Renal cortical epithelial cell (primary cell): ENCODE data around the gene ZNF581. TPM values are rescaled to one million over a fixed set of nuclear protein-coding genes. Genes with fewer than 3 reads are reported as not detected.

Source experiments
- DNase-seq: peaks from one replicate; pipeline ENCODE4 v3.0.0-alpha.2; 2011; ENCODE audit warnings: low read depth
- total RNA-seq: library from RNA; depleted of rRNA; stranded (reverse); fragments of >200 nt; gene quantifications from 2 replicates; pipeline ENCODE4 v1.2.3, GENCODE V29; 2014

ZNF581 gene
- total RNA-seq, 1 donor from 2014 or later: 17.3 TPM

GRCh38 chr19:55666343-55667005 lies 23.0 kb downstream of the ZNF581 start:
- no peak for DNase-seq

DNA sequence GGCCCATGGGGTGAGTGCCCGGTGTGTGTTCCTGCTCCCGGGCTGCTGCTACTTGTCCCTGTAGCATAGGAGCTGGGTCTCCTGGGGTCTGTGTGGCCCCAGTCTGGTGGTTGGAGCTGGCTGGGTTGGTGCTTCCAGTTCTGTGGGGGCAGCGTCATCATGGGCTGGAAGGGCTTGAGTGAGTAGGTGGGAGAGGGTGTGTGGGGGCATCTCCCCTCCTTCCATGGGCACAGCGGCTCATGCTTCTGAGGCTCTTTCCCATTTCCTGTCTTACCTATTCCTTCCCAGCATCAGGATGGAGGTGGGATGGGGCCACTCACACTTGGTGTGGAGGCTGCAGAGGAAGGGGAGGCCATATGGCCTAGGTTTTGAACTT lies 23.5 kb downstream of the ZNF581 start:
- no peak for DNase-seq

- no peak for DNase-seq
Measured at GRCh38 chr19:55667511-55667910, 24.1 kb downstream of the ZNF581 start.

- no peak for DNase-seq
Measured at GRCh38 chr19:55667958-55668357, 24.5 kb downstream of the ZNF581 start.

GRCh38 chr19:55668603-55669348 lies 25.3 kb downstream of the ZNF581 start:
- no peak for DNase-seq

GRCh38 chr19:55669418-55670279 lies 26.2 kb downstream of the ZNF581 start:
- no peak for DNase-seq

- DNase-seq: no peak
Measured at GRCh38 chr19:55670280-55671053, 27.0 kb downstream of the ZNF581 start.

DNA sequence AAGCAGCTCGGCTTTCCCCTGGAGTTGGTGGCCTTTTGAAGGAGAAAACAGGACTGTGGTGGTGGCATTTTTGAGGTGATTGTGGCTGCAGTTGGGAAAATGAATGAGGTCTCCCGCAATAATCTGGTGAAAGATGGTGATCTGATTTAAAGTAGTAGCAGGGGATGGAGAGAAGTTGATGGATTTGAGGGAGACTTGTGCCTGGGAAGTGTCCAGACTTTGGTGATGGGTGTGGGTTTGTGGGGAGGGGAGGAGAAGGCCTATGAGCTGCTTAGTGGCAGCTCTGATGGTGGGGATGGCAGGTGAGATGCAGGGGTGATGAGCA lies 27.6 kb downstream of the ZNF581 start:
- no peak for DNase-seq

DNA sequence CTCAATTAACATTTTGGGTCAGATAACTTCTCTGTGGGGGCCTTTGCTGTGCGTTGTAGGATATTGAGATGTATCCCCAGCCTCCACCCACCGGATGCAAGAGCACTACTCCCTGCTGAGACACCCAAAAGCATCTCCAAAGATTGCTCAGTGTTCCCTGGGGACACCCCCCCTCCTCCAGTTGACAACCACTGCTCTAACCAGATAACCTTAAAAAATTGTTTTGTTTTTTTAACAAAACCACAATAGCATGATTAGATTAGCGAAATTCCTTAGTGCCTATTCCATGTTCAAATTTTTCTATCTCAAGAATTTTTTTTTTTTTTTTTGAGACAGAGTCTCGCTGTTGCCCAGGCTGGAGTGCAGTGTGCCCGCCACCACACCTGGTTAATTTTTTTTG lies 29.0 kb downstream of the ZNF581 start:
- DNase-seq: no peak

GRCh38 chr19:55673465-55673864 lies 30.0 kb downstream of the ZNF581 start:
- no peak for DNase-seq

DNA sequence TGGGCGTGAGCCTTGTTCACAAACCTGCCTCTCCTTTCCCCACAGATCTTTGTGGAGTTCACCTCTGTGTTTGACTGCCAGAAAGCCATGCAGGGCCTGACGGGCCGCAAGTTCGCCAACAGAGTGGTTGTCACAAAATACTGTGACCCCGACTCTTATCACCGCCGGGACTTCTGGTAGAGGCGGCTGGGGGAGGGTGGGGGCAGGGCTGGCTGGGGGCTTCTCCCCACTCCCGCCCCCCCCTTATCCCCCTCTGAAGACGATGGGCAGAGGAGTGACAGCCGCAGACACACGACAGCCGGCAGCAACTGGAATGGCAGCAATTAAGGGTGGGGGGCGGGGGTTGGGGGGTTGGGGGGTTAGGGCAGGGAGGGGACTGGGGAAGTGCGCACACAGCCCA lies 30.4 kb downstream of the ZNF581 start:
- no peak for DNase-seq

GRCh38 chr19:55674459-55674840 lies 31.0 kb downstream of the ZNF581 start:
- DNase-seq: no peak

- peak; percentile 85 for DNase-seq
Measured at GRCh38 chr19:55674841-55675660, 31.6 kb downstream of the ZNF581 start, which contains the start of gene EPN1. Gene EPN1 (plus strand): TSS chr19:55675226. CDS start chr19:55678628, 3,402 bp downstream.

DNA sequence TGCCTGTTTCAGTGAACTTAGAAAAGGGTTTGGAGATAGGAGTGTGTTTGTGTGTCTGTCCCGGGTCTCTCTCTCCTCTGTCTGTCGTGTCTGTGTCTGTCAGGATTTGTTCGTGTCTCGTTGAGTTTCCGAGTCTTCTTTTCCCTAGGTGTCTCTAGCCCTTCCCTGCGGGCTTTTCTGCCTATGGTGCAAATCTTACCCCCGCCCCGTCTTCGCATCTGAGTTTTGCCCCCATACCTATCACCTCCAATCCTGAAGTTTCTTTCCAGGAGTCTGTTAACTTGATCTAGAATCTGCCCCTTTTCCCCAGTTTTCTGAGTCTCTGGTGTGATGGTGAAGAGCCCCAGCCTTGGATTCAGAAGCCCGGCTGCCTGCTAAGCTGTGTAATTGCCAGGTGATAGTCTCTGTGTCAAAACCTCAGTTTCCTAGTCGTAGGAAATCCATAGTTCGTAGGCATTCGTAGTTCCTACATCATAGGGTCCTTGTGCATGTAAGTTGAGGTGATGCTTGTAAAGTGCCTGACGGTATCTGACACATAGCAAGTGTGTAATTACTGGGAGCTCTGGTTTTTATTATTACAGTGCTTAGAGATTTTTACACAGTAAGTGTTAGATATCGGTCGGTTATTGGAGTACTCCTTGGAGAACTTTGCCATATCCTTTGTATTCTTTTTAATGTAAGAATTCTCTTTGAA lies 32.4 kb downstream of the ZNF581 start:
- no peak for DNase-seq

- no peak for DNase-seq
Measured at GRCh38 chr19:55676383-55676782, 32.9 kb downstream of the ZNF581 start.

GRCh38 chr19:55676889-55677505 lies 33.5 kb downstream of the ZNF581 start:
- no peak for DNase-seq

DNA sequence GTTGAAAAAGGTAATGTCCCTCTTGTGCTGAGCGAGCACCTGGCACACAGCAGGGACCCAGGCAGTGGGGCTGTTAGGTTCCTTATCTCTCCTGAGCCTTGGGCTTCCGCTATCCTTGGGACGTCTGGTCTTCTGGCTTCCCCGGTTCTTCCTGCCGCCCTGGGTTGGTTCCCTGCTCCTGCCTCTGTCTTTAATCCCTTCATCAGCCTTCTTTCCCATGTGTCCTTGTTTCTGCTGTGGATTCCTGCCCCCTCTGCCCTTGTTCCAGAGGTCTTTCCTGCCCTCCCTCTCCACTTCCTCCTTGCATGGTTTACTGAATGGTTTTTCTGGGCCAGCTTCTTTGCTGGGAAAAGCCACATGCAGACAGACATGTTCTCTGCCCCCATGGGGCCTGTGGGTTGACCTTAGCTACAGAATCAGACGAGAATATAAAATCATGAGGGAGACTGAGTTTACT lies 34.2 kb downstream of the ZNF581 start:
- no peak for DNase-seq

- no peak for DNase-seq
Measured at GRCh38 chr19:55678121-55678671, 34.7 kb downstream of the ZNF581 start.
